Inflammatory macrophage treated with lipopolysaccharide for 4 hours (primary cell): ENCODE measurements around the gene ZNF225.
A peak's percentile ranks its signal among the peaks of the same experiment; 100 is the strongest.
"Not testable (repeated sequence)": the region's sequence is repeated elsewhere in the genome, so short reads cannot be mapped to it uniquely, and the experiment has no call there.

Experiments
- DNase-seq: peaks from one replicate; pipeline ENCODE4 v3.0.0-alpha.2; 2020

Gene ZNF225

GRCh38 chr19:44113138-44113783, at the start of gene ZNF225:
TSS of gene ZNF225 (plus strand) at chr19:44113399. CDS start at chr19:44115828, 2,429 bp downstream.
- DNase-seq, result peak; percentile 99

- no peak for DNase-seq
These were observed 46.9 kb upstream of the ZNF225 start for GRCh38 chr19:44066305-44066704.

GRCh38 chr19:44069415-44069814, 43.8 kb upstream of the ZNF225 start:
- DNase-seq, result no peak

GRCh38 chr19:44071824-44072542, 41.2 kb upstream of the ZNF225 start, which contains the start of gene ZNF284:
TSS of gene ZNF284 (plus strand) at chr19:44072159. CDS start at chr19:44076390, 4,231 bp downstream.
- DNase-seq, result peak; percentile 85

- no peak for DNase-seq
These were observed 40.4 kb upstream of the ZNF225 start for GRCh38 chr19:44072543-44073401.

- no peak for DNase-seq
These were observed 36.9 kb upstream of the ZNF225 start for GRCh38 chr19:44076325-44076724.

- no peak for DNase-seq
These were observed 21.1 kb upstream of the ZNF225 start for GRCh38 chr19:44092108-44092507.

- peak; percentile 93 for DNase-seq
These were observed 19.1 kb upstream of the ZNF225 start, which contains the start of gene ZNF224 for GRCh38 chr19:44093931-44094765. TSS of gene ZNF224 (plus strand) at chr19:44094361. CDS start at chr19:44097874, 3,513 bp downstream.

- DNase-seq, result no peak
These were observed 5.4 kb upstream of the ZNF225 start for GRCh38 chr19:44107751-44108150.

GRCh38 chr19:44109458-44109857, 3.7 kb upstream of the ZNF225 start:
- DNase-seq, result no peak

GRCh38 chr19:44111910-44112463, 1.2 kb upstream of the ZNF225 start:
- peak; percentile 58 for DNase-seq

- no peak for DNase-seq
These were observed 429 bp upstream of the ZNF225 start for GRCh38 chr19:44112802-44113137.

- no peak for DNase-seq
These were observed 688 bp downstream of the ZNF225 start for GRCh38 chr19:44113784-44114390.

- not testable (repeated sequence) for DNase-seq
These were observed 8.0 kb downstream of the ZNF225 start for GRCh38 chr19:44121162-44121561.

- no peak for DNase-seq
These were observed 18.8 kb downstream of the ZNF225 start for GRCh38 chr19:44131955-44132354.

GRCh38 chr19:44141191-44142058, 28.2 kb downstream of the ZNF225 start, which contains the start of gene ZNF234:
TSS of gene ZNF234 (plus strand) at chr19:44141554. CDS start at chr19:44144633, 3,079 bp downstream.
- peak; percentile 82 for DNase-seq

- DNase-seq, result peak; percentile 33
These were observed 28.8 kb downstream of the ZNF225 start for GRCh38 chr19:44142059-44142433.

GRCh38 chr19:44149776-44150175, 36.6 kb downstream of the ZNF225 start:
- DNase-seq, result no peak

- no peak for DNase-seq
These were observed 38.3 kb downstream of the ZNF225 start for GRCh38 chr19:44151491-44151890.

- no peak for DNase-seq
These were observed 43.3 kb downstream of the ZNF225 start for GRCh38 chr19:44156475-44156874.

- DNase-seq, result no peak
These were observed 50.6 kb downstream of the ZNF225 start for GRCh38 chr19:44163789-44164188.
